Colonic mucosa (tissue), 4 donors: ENCODE measurements around the gene RITA1. TPM values are rescaled to one million over a fixed set of nuclear protein-coding genes. Genes with fewer than 3 reads are reported as not detected.

Experiments
- DNase-seq: peaks from one replicate; pipeline ENCODE4 v3.0.0-alpha.2; 2020
- H3K27ac ChIP-seq: fragments of 200-600 bp; one replicate; pipeline ENCODE4 v1.8.0; 2021
- H3K27me3 ChIP-seq: fragments of 200-600 bp; one replicate; pipeline ENCODE4 v1.8.0; 2021
- H3K36me3 ChIP-seq: fragments of 200-600 bp; one replicate; pipeline ENCODE4 v1.8.0; 2021
- H3K4me1 ChIP-seq: fragments of 200-600 bp; one replicate; pipeline ENCODE4 v1.8.0; 2021; ENCODE audit warnings: mild to moderate bottlenecking
- H3K4me3 ChIP-seq: fragments of 200-600 bp; one replicate; pipeline ENCODE4 v1.8.0; 2021
- H3K9ac ChIP-seq, 2 donors: one replicate each; pipeline ENCODE4 v1.7.0; 2013; ENCODE audit warnings: control low read depth in 2 of 2, low read depth in 2 of 2, low read length in 2 of 2
- H3K9me3 ChIP-seq: fragments of 200-600 bp; one replicate; pipeline ENCODE4 v1.8.0; 2021
- intact Hi-C: fragments of 100-400 bp; cut with DNase I; formaldehyde crosslinking; loops from one replicate; pipeline ENCODE4 v1.14.1; 2022
- total RNA-seq, 2 donors: library from RNA; stranded (reverse); fragmentation: NEBNext Ultra II Directional in 1 of 2; extraction: Animal tissue kit (Norgen Biotek cat#: 25700) in 1 of 2; gene quantifications; one replicate each; pipeline ENCODE4 v1.2.1, GENCODE V29; 2021
- TF ChIP-seq, protein P1 (sequence below): fragments of 200-600 bp; IDR thresholded peaks from one replicate; pipeline ENCODE4 v1.8.0; 2022; ENCODE audit warnings: antibody characterized with exemption, mild to moderate bottlenecking
- donor health status: healthy.
- donor health status: DM: no; HTN: no; CAD: no.
- donor health status: DM: no; HTN: no; CAD: no.

RITA1 gene, protein sequence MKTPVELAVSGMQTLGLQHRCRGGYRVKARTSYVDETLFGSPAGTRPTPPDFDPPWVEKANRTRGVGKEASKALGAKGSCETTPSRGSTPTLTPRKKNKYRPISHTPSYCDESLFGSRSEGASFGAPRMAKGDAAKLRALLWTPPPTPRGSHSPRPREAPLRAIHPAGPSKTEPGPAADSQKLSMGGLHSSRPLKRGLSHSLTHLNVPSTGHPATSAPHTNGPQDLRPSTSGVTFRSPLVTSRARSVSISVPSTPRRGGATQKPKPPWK
- 10 to 100 TPM; 13.9 to 26.9 TPM for total RNA-seq

DNA sequence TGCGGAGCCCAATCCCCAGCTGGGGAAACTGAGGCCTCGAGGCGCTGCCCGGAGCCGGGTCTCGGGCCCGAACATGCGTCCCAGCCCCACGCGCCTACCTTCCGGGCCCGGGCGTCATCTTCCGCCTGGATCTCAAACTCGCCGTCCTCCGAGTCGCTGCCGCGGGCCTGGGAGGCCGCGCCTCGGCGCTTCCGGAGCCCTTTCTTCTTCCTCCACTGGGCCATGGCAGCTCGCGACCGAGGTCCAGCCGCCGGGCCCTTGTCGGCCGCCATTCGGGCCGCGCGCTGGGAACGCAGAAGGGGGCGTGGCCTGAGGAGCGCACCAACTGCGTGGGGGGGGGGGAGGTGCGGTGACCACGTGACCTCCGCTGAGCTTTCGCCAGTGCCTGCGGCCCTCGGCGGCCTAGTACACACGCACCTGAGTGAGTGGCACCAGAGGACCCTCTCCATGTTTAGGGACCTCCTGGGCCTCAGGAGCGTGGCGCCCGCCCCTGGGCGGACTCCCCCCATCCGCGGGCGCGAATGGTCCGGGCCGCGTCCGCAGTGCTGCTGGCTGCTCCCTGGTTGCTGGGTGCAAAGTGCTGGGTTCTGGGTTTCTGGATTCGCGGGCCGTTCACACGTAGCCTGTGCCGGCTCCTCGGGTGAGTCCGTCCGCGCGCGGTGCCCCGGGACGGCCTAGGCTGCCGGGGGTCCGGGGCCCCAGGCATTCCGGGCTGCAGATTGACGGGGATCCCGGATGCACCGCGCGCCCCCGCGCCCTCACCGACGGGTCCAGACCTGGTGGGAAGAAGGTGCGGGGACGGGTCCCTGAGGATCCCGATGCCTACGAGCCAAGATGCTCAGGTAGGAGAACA lies at the start of gene RITA1, which contains the start of gene DDX54:
Gene RITA1, plus strand, starts transcription at position 542 of the 853 bp plus-strand sequence. CDS start 1,026 bp downstream, outside the sequence.
Gene DDX54, minus strand, starts transcription at position 299 of the 853 bp plus-strand sequence. Its CDS starts 27 bp downstream, at position 272.
- H3K36me3 ChIP-seq, result peaks cover 5% of the 10 kb centered on the region
- H3K4me3 ChIP-seq, result peak within 1 kb of the TSS; percentile 98
- peak; percentile 86 for DNase-seq
- H3K9me3 ChIP-seq, result no peaks in the 10 kb centered on the region
- TF ChIP-seq, protein P1, sequence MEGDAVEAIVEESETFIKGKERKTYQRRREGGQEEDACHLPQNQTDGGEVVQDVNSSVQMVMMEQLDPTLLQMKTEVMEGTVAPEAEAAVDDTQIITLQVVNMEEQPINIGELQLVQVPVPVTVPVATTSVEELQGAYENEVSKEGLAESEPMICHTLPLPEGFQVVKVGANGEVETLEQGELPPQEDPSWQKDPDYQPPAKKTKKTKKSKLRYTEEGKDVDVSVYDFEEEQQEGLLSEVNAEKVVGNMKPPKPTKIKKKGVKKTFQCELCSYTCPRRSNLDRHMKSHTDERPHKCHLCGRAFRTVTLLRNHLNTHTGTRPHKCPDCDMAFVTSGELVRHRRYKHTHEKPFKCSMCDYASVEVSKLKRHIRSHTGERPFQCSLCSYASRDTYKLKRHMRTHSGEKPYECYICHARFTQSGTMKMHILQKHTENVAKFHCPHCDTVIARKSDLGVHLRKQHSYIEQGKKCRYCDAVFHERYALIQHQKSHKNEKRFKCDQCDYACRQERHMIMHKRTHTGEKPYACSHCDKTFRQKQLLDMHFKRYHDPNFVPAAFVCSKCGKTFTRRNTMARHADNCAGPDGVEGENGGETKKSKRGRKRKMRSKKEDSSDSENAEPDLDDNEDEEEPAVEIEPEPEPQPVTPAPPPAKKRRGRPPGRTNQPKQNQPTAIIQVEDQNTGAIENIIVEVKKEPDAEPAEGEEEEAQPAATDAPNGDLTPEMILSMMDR, result no peak
- peaks cover 14% of the 10 kb centered on the region for H3K4me1 ChIP-seq
- H3K27me3 ChIP-seq, result no peaks in the 10 kb centered on the region
- H3K27ac ChIP-seq, result peak within 1 kb of the TSS; percentile 92
- intact Hi-C loops, result no loop called here
- H3K9ac ChIP-seq, result peak within 1 kb of the TSS; percentile 91 to 99

DNA sequence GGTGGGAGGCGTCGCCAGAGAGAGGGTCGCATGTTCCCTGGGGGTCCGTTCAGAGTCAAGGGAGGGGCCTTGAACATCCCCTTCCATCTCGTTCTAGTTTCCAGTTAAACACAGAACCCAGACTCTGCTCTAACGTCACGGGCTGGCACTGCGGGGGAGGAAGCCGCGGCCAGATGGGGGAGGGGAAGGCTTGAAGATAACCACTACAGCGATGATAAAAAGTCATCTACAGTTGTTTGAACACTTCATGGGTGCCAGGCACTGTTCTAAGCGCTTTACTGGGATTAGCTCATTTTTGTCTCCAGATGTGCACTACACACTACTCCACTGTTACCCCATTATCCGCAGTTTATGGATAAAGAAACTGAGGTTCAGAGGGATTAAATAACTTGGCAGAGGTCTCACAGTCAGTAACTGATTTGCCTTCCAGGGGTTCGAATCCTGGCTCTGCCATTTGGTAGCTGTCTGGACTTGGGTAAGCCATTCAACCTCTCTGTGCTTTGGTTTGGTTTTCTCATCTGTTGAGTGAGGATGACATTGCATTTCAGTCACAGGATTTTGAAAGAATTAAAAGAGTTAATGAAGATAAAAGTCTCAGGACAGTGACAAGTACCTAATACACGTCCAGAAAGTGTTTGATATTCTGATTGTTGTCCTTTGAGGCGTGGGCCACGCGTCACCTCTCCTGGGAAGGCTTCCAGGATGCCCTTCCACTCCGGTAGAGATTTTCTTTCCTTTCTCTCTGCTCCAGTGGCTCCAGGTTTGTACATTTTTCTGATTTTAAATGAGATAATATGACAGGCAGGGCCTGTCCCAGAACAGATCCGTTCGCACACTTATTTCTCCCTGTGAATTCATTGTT lies 49.2 kb upstream of the RITA1 start:
- H3K4me3 ChIP-seq, result peak overlapping the region; percentile 53
- H3K9me3 ChIP-seq, result no peaks in the 10 kb centered on the region
- H3K27ac ChIP-seq, result peak overlapping the region; percentile 68
- no peaks in the 10 kb centered on the region for H3K27me3 ChIP-seq
- intact Hi-C loops, result no loop called here
- peaks cover 7% of the 10 kb centered on the region for H3K4me1 ChIP-seq
- H3K9ac ChIP-seq, result peak overlapping the region; percentile 22 to 39
- TF ChIP-seq, protein P1, result no peak
- peak; percentile 67 for DNase-seq
- H3K36me3 ChIP-seq, result no peaks in the 10 kb centered on the region

DNA sequence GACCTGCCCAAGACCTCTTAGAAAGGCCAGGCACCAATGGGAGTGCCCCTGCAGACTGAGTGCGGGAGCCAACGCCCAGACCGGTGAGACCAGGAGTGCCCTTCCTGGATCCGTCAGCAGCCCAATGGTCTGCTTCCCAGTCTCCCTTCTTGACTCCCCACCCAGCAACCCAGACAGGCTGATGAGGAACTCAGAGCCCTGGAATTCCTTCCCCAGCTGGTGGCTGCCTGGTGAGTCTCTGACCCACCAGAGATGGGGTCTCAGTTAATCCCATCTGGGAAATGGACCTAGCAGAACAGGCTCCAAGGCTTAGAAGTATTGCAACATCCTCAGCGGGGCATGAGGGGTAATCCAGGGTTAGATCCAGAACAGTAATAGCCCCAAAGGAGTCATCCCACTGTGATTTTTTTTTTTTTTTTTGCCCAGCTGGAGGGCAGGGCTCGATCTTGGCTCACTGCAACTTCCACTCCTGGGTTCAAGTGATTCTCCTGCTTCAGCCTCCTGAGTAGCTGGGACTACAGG lies 48.5 kb upstream of the RITA1 start:
- TF ChIP-seq, protein P1, result no peak
- no peaks in the 10 kb centered on the region for H3K36me3 ChIP-seq
- H3K27ac ChIP-seq, result peak overlapping the region; percentile 68

DNA sequence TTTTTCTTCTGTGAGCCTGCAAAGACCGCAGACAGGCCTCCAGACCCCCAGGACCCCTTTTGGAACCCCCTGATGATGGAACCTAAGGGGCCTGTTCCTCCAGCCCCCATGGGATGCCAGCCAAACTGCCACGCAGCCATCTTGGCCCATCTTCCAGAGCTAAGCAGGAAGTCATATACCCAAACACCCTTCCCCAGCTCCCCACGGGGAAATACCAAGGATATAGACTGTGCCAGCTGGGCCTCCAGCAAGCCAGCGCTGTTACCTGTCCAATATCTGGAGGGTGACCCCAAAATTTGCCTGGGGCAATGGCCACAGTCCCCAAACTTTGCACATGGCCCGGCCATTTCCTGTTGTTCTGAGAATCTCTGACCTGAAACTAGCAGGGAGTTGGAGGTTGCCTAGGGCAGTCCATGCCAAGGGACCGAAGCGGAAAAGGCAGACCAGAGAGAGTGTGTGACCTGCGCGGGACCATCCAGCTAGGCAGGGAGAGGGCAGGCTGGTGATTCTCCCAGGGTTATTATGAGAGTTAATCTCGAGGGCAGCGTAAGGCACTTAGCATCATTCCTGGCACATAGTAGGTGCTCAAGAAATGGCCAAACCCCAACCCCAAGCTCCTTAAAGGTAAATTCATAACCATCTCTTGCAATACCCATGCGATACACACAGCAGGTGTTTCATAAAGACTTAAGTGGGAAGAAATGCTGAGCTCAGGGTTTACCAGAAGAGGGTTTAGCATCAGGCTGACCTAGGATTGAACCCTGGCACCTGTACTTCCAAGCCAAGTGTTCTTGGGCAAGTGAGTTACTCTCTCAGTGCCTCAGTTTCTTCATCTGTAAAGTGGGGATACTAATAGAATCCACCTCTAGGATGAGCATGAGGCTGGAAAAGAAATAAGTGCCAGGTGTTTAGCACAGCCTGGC lies 47.4 kb upstream of the RITA1 start:
- Histone ChIP-seq H3K36me3 (no peaks in the 10 kb centered on the region), H3K4me3 (no peak overlapping the region), H3K9ac (no peak overlapping the region), H3K27me3 (no peaks in the 10 kb centered on the region), H3K4me1 (peaks cover 7% of the 10 kb centered on the region), H3K27ac (no peak overlapping the region), H3K9me3 (no peaks in the 10 kb centered on the region)
- intact Hi-C loops, result no loop called here
- no peak for DNase-seq
- TF ChIP-seq, protein P1, result no peak

More for the DNA sequence above, 48.5 kb upstream of the RITA1 start:
- no peaks in the 10 kb centered on the region for H3K9me3 ChIP-seq
- peak; percentile 90 for DNase-seq
- intact Hi-C loops, result no loop called here
- peaks cover 7% of the 10 kb centered on the region for H3K4me1 ChIP-seq
- H3K27me3 ChIP-seq, result no peaks in the 10 kb centered on the region
- H3K9ac ChIP-seq, result peak overlapping the region in 1 of 2 donors; percentile 22
- H3K4me3 ChIP-seq, result no peak overlapping the region
